ENCODE measurements around the gene PPM1G.

DNA sequence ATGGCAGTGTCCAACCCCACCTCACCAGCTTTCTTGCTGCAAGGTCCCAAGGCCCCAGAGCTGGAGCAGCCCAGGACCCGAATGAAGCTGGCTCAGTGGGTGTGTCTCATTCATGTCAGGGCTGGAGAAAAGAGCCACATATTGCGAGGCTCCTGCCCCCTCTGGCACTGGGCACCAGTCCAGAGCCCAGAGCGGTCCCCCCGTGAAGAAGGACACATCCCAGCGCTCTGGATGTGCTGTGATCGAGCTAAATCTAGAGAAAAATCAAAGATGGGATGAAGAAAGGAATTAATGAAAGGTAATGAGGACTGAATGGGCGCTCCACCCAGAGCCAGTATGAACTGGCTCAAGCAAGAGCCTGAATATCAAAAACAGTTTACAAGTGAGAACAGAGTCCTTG is 73.2 kb downstream of the PPM1G start:
- TF ChIP-seq ZNF274 (IDR thresholded peaks at IDR 0.05; ENCODE audit: low read depth, low read length) (no peak), YY1 (IDR thresholded peaks at IDR 0.05; ENCODE audit: insufficient read depth, insufficient read length) (no peak), SUZ12 (IDR thresholded peaks at IDR 0.05; ENCODE audit: extremely low read depth, insufficient read depth, insufficient read length) (no peak)
